B cell (primary cell): Measurements from ENCODE around the gene NCAPG2. TPM values are rescaled to one million over a fixed set of nuclear protein-coding genes. Genes with fewer than 3 reads are reported as not detected.

Experiments used
- ATAC-seq: fragments of 200-7000 bp; cut with Tn5 transposase; one replicate; pipeline ENCODE4 v1.10.0; 2021; ENCODE audit warnings: low read depth, mild to moderate bottlenecking, moderate number of reproducible peaks, moderate library complexity
- CTCF ChIA-PET: fragments of 350-600 bp; sonication (Branson Sonifier 250); formaldehyde crosslinking; loops from one replicate; lab custom pipeline; 2021; ENCODE audit warnings: antibody characterized with exemption, inconsistent platforms; lab: Charles Lee
- POLR2A ChIA-PET: fragments of 350-600 bp; sonication (Branson Sonifier 250); formaldehyde crosslinking; loops from one replicate; lab custom pipeline; 2021; ENCODE audit warnings: antibody characterized with exemption; lab: Charles Lee
- DNase-seq: peaks from one replicate; pipeline ENCODE4 v3.0.0; 2013
- H2AFZ ChIP-seq: 2 replicates; pipeline ENCODE4 v1.6.1; 2012; ENCODE audit warnings: mild to moderate bottlenecking, low read depth, low read length; ENCODE audit not compliant: insufficient read depth, poor library complexity, severe bottlenecking
- H3K27ac ChIP-seq, 2 donors: 1 replicate in 1 of 2; 2 replicates in 1 of 2; pipeline ENCODE4 v1.5.1; 2012 to 2013; ENCODE audit warnings: low read length in 2 of 2, mild to moderate bottlenecking in 2 of 2, moderate library complexity in 1 of 2
- H3K27me3 ChIP-seq, 4 experiments: fragments of 200-600 bp in 1 of 4; sonication (generic) in 1 of 4; replicated peaks in 1 of 4; 1 replicate in 2 of 4; 2 replicates in 2 of 4; pipeline versions ENCODE4 v1.6.1 to v1.7.0; 2013 to 2016; ENCODE audit warnings: low read length in 3 of 4, mild to moderate bottlenecking in 2 of 4, mixed read lengths in 1 of 4, moderate library complexity in 1 of 4; ENCODE audit not compliant: insufficient read depth in 4 of 4, control insufficient read depth in 3 of 4; ENCODE audit errors: control extremely low read depth in 1 of 4
- H3K36me3 ChIP-seq, 2 experiments: replicated peaks in 1 of 2; 1 replicate in 1 of 2; 2 replicates in 1 of 2; pipeline versions ENCODE4 v1.6.1 to v1.7.1; 2013; ENCODE audit warnings: low read length in 1 of 2; ENCODE audit not compliant: insufficient read depth in 2 of 2, control insufficient read depth in 1 of 2; ENCODE audit errors: control extremely low read depth in 1 of 2, extremely low read depth in 1 of 2
- H3K4me1 ChIP-seq, 2 donors: fragments of 200-600 bp in 1 of 2; sonication (generic) in 1 of 2; 1 replicate in 1 of 2; 2 replicates in 1 of 2; pipeline versions ENCODE4 v1.5.1 to v1.6.1; 2013 to 2017; ENCODE audit warnings: low read length in 2 of 2; ENCODE audit not compliant: control insufficient read depth in 2 of 2, insufficient read depth in 2 of 2
- H3K4me2 ChIP-seq: replicated peaks from 2 replicates; pipeline ENCODE3; 2012; ENCODE audit warnings: mild to moderate bottlenecking, low read depth, low read length; ENCODE audit not compliant: poor library complexity, severe bottlenecking
- H3K4me3 ChIP-seq, 5 experiments: fragments of 200-600 bp in 1 of 5; sonication (generic) in 1 of 5; 1 replicate in 3 of 5; 2 replicates in 2 of 5; pipeline versions ENCODE4 v1.5.1 to v1.7.0; 2011 to 2016; ENCODE audit warnings: low read length in 4 of 5, mild to moderate bottlenecking in 4 of 5, low read depth in 2 of 5, control low read depth in 1 of 5, moderate library complexity in 1 of 5; ENCODE audit not compliant: insufficient read depth in 1 of 5; ENCODE audit errors: control extremely low read depth in 1 of 5, extremely low read depth in 1 of 5
- H3K79me2 ChIP-seq: fragments of 200-600 bp; sonication (generic); one replicate; pipeline ENCODE4 v1.6.0; 2016; ENCODE audit warnings: low read length; ENCODE audit not compliant: control insufficient read depth, insufficient read depth
- H3K9ac ChIP-seq: fragments of 200-600 bp; sonication (generic); 2 replicates; pipeline ENCODE4 v1.6.1; 2017; ENCODE audit warnings: mild to moderate bottlenecking, low read length, moderate library complexity
- H3K9me3 ChIP-seq, 3 donors: one replicate each; pipeline versions ENCODE4 v1.6.1 to v1.7.1; 2013; ENCODE audit warnings: low read length in 2 of 3; ENCODE audit not compliant: control insufficient read depth in 2 of 3, insufficient read depth in 1 of 3; ENCODE audit errors: control extremely low read depth in 1 of 3
- H4K20me1 ChIP-seq: 2 replicates; pipeline ENCODE4 v1.6.0; 2012; ENCODE audit warnings: mild to moderate bottlenecking, low read length; ENCODE audit not compliant: insufficient read depth, control insufficient read depth, poor library complexity, severe bottlenecking
- H3K27ac Mint-ChIP-seq: one replicate; pipeline ENCODE4 v1.8.0; 2021; ENCODE audit warnings: mixed read lengths
- H3K27me3 Mint-ChIP-seq: one replicate; pipeline ENCODE4 v1.8.0; 2021; ENCODE audit warnings: mixed read lengths
- H3K4me1 Mint-ChIP-seq: one replicate; pipeline ENCODE4 v1.8.0; 2021; ENCODE audit warnings: mixed read lengths
- H3K4me3 Mint-ChIP-seq: one replicate; pipeline ENCODE4 v1.8.0; 2021; ENCODE audit warnings: mixed read lengths
- H3K9me3 Mint-ChIP-seq: one replicate; pipeline ENCODE4 v1.8.0; 2022; ENCODE audit warnings: mixed read lengths; ENCODE audit not compliant: insufficient read depth
- CTCF ChIP-seq: fragments of 200-600 bp; IDR thresholded peaks from one replicate; pipeline ENCODE4 v1.8.0; 2022; ENCODE audit warnings: antibody characterized with exemption, mild to moderate bottlenecking
- EZH2 ChIP-seq: IDR thresholded peaks from 2 replicates; pipeline ENCODE4 v1.6.1; 2012; ENCODE audit warnings: borderline replicate concordance, low read depth, mild to moderate bottlenecking, moderate library complexity, low read length; ENCODE audit not compliant: insufficient read depth, poor library complexity, severe bottlenecking
- WGBS: methylation state at CpG from one replicate; pipeline ENCODE4 v1.1.5; 2013; ENCODE audit warnings: missing lambda C conversion rate; ENCODE audit not compliant: insufficient coverage; 5-methylcytosine and 5-hydroxymethylcytosine counted together
- intact Hi-C: fragments of 100-400 bp; cut with micrococcal nuclease; formaldehyde crosslinking; loops from one replicate; pipeline ENCODE4 v1.10.0; 2022
- polyA plus RNA-seq: library from polyadenylated mRNA; depleted of rRNA; stranded (reverse); fragments of >200 nt; gene quantifications from 2 replicates; pipeline ENCODE4 v1.2.3, GENCODE V29; 2012
- total RNA-seq, 2 donors: library from RNA; stranded (reverse); fragments of 120-200 nt in 1 of 2; gene quantifications; 1 replicate in 1 of 2; 2 replicates in 1 of 2; pipeline versions ENCODE4 v1.2.3 to v1.2.4, GENCODE V29; 2013 to 2022

The NCAPG2 gene
- total and polyA plus RNA-seq, 2 donors (not counting 1 experiment from before 2014, with no cell fraction given) = 2.9 to 9.8 TPM

DNA sequence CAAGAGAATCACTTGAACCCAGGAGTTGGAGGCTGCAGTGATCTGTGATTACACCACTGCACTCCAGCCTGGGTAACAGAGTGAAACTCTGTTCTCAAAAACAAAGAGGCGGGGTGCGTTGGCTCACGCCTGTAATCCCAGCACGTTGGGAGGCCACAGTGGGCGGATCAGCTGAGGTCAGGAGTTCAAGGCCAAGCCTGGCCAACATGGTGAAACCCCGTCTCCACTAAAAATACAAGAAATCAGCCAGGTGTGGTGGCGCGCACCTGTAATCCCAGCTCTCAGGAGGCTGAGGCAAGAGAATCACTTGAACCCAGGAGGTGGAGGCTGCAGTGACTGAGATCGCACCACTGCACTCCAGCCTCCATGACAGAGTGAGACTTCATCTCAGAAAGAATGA lies 42.4 kb upstream of the NCAPG2 start:
- no peak overlapping the region for H3K27ac Mint-ChIP-seq
- H3K4me1 Mint-ChIP-seq = no peaks in the 10 kb centered on the region
- Histone ChIP-seq H3K4me2 (no peak overlapping the region), H3K27me3 (no peaks in the 10 kb centered on the region), H2AFZ (no peak overlapping the region), H3K9me3 (no peaks in the 10 kb centered on the region), H4K20me1 (no peaks in the 10 kb centered on the region), H3K9ac (no peak overlapping the region), H3K4me1 (no peaks in the 10 kb centered on the region), H3K36me3 (peaks cover 0 to 49% of the 10 kb centered on the region in 2 experiments), H3K4me3 (no peak overlapping the region), H3K79me2 (no peaks in the 10 kb centered on the region), H3K27ac (no peak overlapping the region)
- no peaks in the 10 kb centered on the region for H3K9me3 Mint-ChIP-seq
- no peak for TF ChIP-seq CTCF
- no peak for TF ChIP-seq EZH2
- H3K27me3 Mint-ChIP-seq = no peaks in the 10 kb centered on the region
- intact Hi-C loops = no loop called here
- 96% methylated on average over 9 of the region's 9 CpGs for WGBS
- ATAC-seq (no peak), DNase-seq (no peak)
- ChIA-PET CTCF (no interaction called here), POLR2A (no interaction called here)
- H3K4me3 Mint-ChIP-seq = no peak overlapping the region

DNA sequence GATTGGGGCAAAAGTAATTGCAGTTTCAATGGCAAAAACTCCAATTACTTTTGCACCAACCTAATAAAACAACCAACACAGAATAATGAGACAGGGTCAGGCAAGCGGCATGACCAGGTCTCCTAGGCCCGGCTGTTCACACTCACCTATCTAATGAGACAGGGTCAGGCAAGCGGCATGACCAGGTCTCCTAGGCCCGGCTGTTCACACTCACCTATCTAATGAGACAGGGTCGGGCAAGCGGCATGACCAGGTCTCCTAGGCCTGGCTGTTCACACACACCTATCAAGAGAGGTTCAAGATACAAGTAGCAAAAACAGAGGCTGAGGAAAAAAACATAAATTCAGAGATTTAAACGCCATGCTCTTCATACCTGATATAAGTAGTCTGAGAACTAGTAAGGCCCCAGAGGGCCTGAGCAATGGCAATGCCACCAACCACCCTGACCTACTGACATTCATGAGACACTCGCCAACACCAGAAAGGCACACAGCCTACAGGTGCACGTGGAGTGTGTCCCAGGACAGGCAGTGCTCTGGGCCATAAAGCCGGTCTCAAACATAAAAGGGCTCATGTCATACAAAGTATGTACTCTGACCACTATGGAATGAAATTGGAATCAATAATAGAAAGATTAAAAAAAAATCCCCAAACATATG lies 40.6 kb upstream of the NCAPG2 start:
- Histone ChIP-seq H4K20me1 (no peaks in the 10 kb centered on the region), H3K4me3 (no peak overlapping the region), H3K4me1 (no peaks in the 10 kb centered on the region), H3K36me3 (peaks cover 0 to 63% of the 10 kb centered on the region in 2 experiments), H3K4me2 (no peak overlapping the region), H3K27me3 (no peaks in the 10 kb centered on the region), H2AFZ (no peak overlapping the region), H3K9me3 (no peaks in the 10 kb centered on the region), H3K27ac (no peak overlapping the region), H3K9ac (no peak overlapping the region), H3K79me2 (no peaks in the 10 kb centered on the region)
- 100% methylated on average over 1 of the region's 10 CpGs for WGBS
- TF ChIP-seq EZH2 (no peak), CTCF (no peak)
- Mint-ChIP-seq H3K4me3 (no peak overlapping the region), H3K27ac (no peak overlapping the region), H3K27me3 (no peaks in the 10 kb centered on the region), H3K9me3 (no peaks in the 10 kb centered on the region), H3K4me1 (no peaks in the 10 kb centered on the region)
- intact Hi-C loops = no loop called here
- DNase-seq (no peak), ATAC-seq (no peak)
- POLR2A ChIA-PET = no interaction called here
- CTCF ChIA-PET = no interaction called here
